Endothelial cell of umbilical vein (primary cell): ENCODE measurements around the gene MYCL. TPM values are rescaled to one million over a fixed set of nuclear protein-coding genes. Genes with fewer than 3 reads are reported as not detected.

Source experiments
- BruUV-seq: library from RNA; stranded (reverse); fragments of 400-500 nt; replicated peaks from 2 replicates; lab custom pipeline; 2021; lab: Mats Ljungman, UMichigan
- CTCF ChIA-PET: fragments of 300-600, 350-600 bp; sonication (Branson Sonifier 250); formaldehyde crosslinking; loops from one replicate; lab custom pipeline; 2021; ENCODE audit warnings: antibody characterized with exemption, inconsistent platforms; lab: Charles Lee
- POLR2A ChIA-PET: fragments of 300-600, 350-600 bp; sonication (Branson Sonifier 250); formaldehyde crosslinking; loops from one replicate; lab custom pipeline; 2021; ENCODE audit warnings: antibody characterized with exemption, inconsistent platforms; lab: Charles Lee
- DNase-seq: peaks from one replicate; pipeline ENCODE4 v3.0.0-alpha.2; 2011; ENCODE audit warnings: low read depth, low spot score
- FAIRE-seq: peaks from 2 replicates; lab custom pipeline; 2011; peaks lifted over from hg19 to GRCh38; lab: Jason Lieb, UNC
- H2AFZ ChIP-seq: 2 replicates; pipeline ENCODE4 v1.6.0; 2012; ENCODE audit warnings: low read depth, low read length, control low read depth, inconsistent platforms
- H3K27ac ChIP-seq: 2 replicates; pipeline ENCODE4 v1.5.1; 2011; ENCODE audit warnings: low read depth, mild to moderate bottlenecking, control low read depth, low read length, moderate library complexity; ENCODE audit not compliant: insufficient read depth
- H3K27me3 ChIP-seq, 2 experiments: 2 replicates each; pipeline versions ENCODE4 v1.6.0 to v1.6.1; 2011; ENCODE audit warnings: low read length in 2 of 2, mixed read lengths in 1 of 2; ENCODE audit not compliant: control insufficient read depth in 2 of 2, insufficient read depth in 2 of 2
- H3K36me3 ChIP-seq, 2 experiments: 2 replicates in 1 of 2; 3 replicates in 1 of 2; pipeline ENCODE4 v1.5.1; 2011; ENCODE audit warnings: low read length in 2 of 2, mild to moderate bottlenecking in 1 of 2, moderate library complexity in 1 of 2; ENCODE audit not compliant: control insufficient read depth in 2 of 2, insufficient read depth in 2 of 2; ENCODE audit errors: extremely low read depth in 1 of 2
- H3K4me1 ChIP-seq: 3 replicates; pipeline ENCODE4 v1.5.1; 2011; ENCODE audit warnings: mild to moderate bottlenecking, low read length; ENCODE audit not compliant: control insufficient read depth, insufficient read depth; ENCODE audit errors: extremely low read depth
- H3K4me2 ChIP-seq: 2 replicates; pipeline ENCODE4 v1.6.1; 2011; ENCODE audit warnings: low read length, control low read depth, mixed read lengths; ENCODE audit not compliant: insufficient read depth
- H3K4me3 ChIP-seq, 3 experiments: fragments of 200-600 bp in 1 of 3; sonication (generic), shearing (Covaris generic) in 1 of 3; replicated peaks in 1 of 3; 2 replicates each; pipeline ENCODE4 v1.5.1; 2011 to 2016; ENCODE audit warnings: control low read depth in 3 of 3, low read length in 3 of 3, mild to moderate bottlenecking in 2 of 3, inconsistent platforms in 1 of 3, low read depth in 1 of 3, moderate library complexity in 1 of 3; ENCODE audit not compliant: insufficient read depth in 1 of 3
- H3K79me2 ChIP-seq: 2 replicates; pipeline ENCODE4 v1.6.0; 2012; ENCODE audit warnings: low read length, inconsistent platforms; ENCODE audit not compliant: control insufficient read depth, insufficient read depth
- H3K9ac ChIP-seq: replicated peaks from 2 replicates; pipeline ENCODE3; 2011; ENCODE audit warnings: low read length, control low read depth; ENCODE audit not compliant: insufficient read depth; ENCODE audit errors: extremely low read depth
- H3K9me1 ChIP-seq: replicated peaks from 3 replicates; pipeline ENCODE4 v1.6.0; 2011; ENCODE audit warnings: mild to moderate bottlenecking, low read length; ENCODE audit not compliant: control insufficient read depth, insufficient read depth; ENCODE audit errors: extremely low read depth
- H3K9me3 ChIP-seq: replicated peaks from 2 replicates; pipeline ENCODE4 v1.5.1; 2012; ENCODE audit warnings: low read length, inconsistent platforms; ENCODE audit not compliant: control insufficient read depth, insufficient read depth
- H4K20me1 ChIP-seq: replicated peaks from 2 replicates; pipeline ENCODE3; 2011; ENCODE audit warnings: mild to moderate bottlenecking, low read length; ENCODE audit not compliant: control insufficient read depth, insufficient read depth; ENCODE audit errors: extremely low read depth
- EZH2 ChIP-seq: IDR thresholded peaks from 2 replicates; pipeline ENCODE4 v1.6.1; 2012; ENCODE audit warnings: borderline replicate concordance, low read depth, mild to moderate bottlenecking, moderate library complexity, low read length, inconsistent platforms; ENCODE audit not compliant: severe bottlenecking
- FOS ChIP-seq: IDR thresholded peaks from 2 replicates; pipeline ENCODE4 v1.6.1; 2011; ENCODE audit warnings: mild to moderate bottlenecking, low read length, moderate library complexity, borderline replicate concordance; ENCODE audit not compliant: insufficient read depth
- MYC ChIP-seq: IDR thresholded peaks from one replicate; pipeline ENCODE4 v1.6.1; 2011; ENCODE audit warnings: mild to moderate bottlenecking, low read depth, low read length
- POLR2AphosphoS5 ChIP-seq: IDR thresholded peaks from 2 replicates; pipeline ENCODE4 v1.6.1; 2012; ENCODE audit warnings: low read depth, mild to moderate bottlenecking, control low read depth, low read length, moderate library complexity; ENCODE audit not compliant: insufficient read depth
- dilution Hi-C: fragments of 300-500 bp; cut with MboI; formaldehyde crosslinking; loops from one replicate; pipeline ENCODE4 v1.15.0; 2019; ENCODE audit warnings: low sequenced_read_pairs; ENCODE audit not compliant: extremely low pct_ligation_motif_present
- intact Hi-C: fragments of 100-400 bp; cut with micrococcal nuclease; formaldehyde crosslinking; loops from one replicate; pipeline ENCODE4 v1.10.0; 2022
- polyA plus RNA-seq, 4 experiments: library from polyadenylated mRNA; depleted of rRNA in 3 of 4; stranded (reverse) in 3 of 4; unstranded in 1 of 4; fragments of >200 nt; gene quantifications; 2 replicates each; pipeline versions ENCODE4 v1.2.1 to v1.2.3, GENCODE V29; 2011 to 2012; ENCODE audit warnings: missing spikeins in 1 of 4
- total RNA-seq: library from RNA; stranded (reverse); gene quantifications from 2 replicates; pipeline ENCODE4 v1.2.3, GENCODE V29; 2021
- TF ChIP-seq, protein P1 (sequence below): IDR thresholded peaks from 2 replicates; pipeline ENCODE4 v1.6.1; 2011; ENCODE audit not compliant: insufficient read depth, insufficient read length
- TF ChIP-seq, protein P2 (sequence below), 2 donors: IDR thresholded peaks; 1 replicate in 1 of 2; 2 replicates in 1 of 2; pipeline ENCODE4 v1.5.1; 2011; ENCODE audit warnings: low read length in 2 of 2, mild to moderate bottlenecking in 2 of 2, moderate library complexity in 2 of 2, control low read depth in 1 of 2, inconsistent platforms in 1 of 2, low read depth in 1 of 2; ENCODE audit not compliant: insufficient read depth in 1 of 2; ENCODE audit errors: extremely low read depth in 1 of 2

Gene MYCL
- total and polyA plus RNA-seq, 2 donors (not counting 3 experiments of a cell fraction or from before 2014, with no cell fraction given) = 1.3 to 2.1 TPM

DNA sequence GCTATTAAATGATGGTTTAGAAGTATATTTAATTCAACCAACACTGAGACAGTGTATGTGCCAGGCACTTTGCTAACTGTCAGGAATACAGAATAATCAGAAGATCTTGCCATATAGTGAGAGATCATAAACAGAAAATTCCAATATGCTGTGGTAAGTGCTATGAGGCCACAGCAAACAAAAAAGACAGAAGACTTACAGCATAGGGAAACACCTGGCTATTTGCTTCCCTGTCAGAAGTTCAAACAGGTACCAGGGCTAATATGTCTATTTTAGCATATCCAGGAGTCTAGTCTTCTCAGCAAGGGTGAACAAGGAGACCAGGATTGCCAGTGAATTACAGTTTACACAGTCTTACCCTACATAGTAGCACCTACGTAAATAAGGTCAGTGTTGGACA is 48.8 kb downstream of the MYCL start:
- DNase-seq (no peak), FAIRE-seq (no peak)
- ChIA-PET CTCF (no interaction called here), POLR2A (no interaction called here)
- no peak overlapping the region for H3K27ac ChIP-seq
- no peaks in the 10 kb centered on the region for H3K9me3 ChIP-seq
- intact Hi-C loops = no loop called here
- TF ChIP-seq MYC = no peak
- no peak for TF ChIP-seq POLR2AphosphoS5
- TF ChIP-seq, protein P1, sequence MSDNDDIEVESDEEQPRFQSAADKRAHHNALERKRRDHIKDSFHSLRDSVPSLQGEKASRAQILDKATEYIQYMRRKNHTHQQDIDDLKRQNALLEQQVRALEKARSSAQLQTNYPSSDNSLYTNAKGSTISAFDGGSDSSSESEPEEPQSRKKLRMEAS = no peak
- TF ChIP-seq, protein P2, sequence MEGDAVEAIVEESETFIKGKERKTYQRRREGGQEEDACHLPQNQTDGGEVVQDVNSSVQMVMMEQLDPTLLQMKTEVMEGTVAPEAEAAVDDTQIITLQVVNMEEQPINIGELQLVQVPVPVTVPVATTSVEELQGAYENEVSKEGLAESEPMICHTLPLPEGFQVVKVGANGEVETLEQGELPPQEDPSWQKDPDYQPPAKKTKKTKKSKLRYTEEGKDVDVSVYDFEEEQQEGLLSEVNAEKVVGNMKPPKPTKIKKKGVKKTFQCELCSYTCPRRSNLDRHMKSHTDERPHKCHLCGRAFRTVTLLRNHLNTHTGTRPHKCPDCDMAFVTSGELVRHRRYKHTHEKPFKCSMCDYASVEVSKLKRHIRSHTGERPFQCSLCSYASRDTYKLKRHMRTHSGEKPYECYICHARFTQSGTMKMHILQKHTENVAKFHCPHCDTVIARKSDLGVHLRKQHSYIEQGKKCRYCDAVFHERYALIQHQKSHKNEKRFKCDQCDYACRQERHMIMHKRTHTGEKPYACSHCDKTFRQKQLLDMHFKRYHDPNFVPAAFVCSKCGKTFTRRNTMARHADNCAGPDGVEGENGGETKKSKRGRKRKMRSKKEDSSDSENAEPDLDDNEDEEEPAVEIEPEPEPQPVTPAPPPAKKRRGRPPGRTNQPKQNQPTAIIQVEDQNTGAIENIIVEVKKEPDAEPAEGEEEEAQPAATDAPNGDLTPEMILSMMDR (IDR thresholded peaks at IDR 0.05; ENCODE audit: extremely low read depth in 1 of 2, insufficient read depth in 1 of 2, low read depth in 1 of 2, low read length in 2 of 2) = no peak
- TF ChIP-seq EZH2 = no peak
- no peak for TF ChIP-seq FOS
- H3K4me3 ChIP-seq = no peak overlapping the region
- H4K20me1 ChIP-seq = no peaks in the 10 kb centered on the region
- no peak overlapping the region for H2AFZ ChIP-seq
- H3K36me3 ChIP-seq = peaks cover 0 to 7% of the 10 kb centered on the region in 2 experiments
- H3K9ac ChIP-seq = no peak overlapping the region
- no peaks in the 10 kb centered on the region for H3K9me1 ChIP-seq
- dilution Hi-C loops = no loop called here
- peaks cover 12% of the 10 kb centered on the region for H3K79me2 ChIP-seq
- H3K4me1 ChIP-seq = no peaks in the 10 kb centered on the region
- no peaks in the 10 kb centered on the region for H3K27me3 ChIP-seq
- no peak overlapping the region for H3K4me2 ChIP-seq
- BruUV-seq = no TSS peak
